ENCODE data around the gene OTUB1. TPM values are rescaled to one million over a fixed set of nuclear protein-coding genes. Genes with fewer than 3 reads are reported as not detected.

The OTUB1 gene
- total and polyA plus RNA-seq, 9 of the 15 experiments (the other 6 are each of a cell fraction or from before 2014, with no cell fraction given), result 29.5 to 134 (median 66.1) TPM

DNA sequence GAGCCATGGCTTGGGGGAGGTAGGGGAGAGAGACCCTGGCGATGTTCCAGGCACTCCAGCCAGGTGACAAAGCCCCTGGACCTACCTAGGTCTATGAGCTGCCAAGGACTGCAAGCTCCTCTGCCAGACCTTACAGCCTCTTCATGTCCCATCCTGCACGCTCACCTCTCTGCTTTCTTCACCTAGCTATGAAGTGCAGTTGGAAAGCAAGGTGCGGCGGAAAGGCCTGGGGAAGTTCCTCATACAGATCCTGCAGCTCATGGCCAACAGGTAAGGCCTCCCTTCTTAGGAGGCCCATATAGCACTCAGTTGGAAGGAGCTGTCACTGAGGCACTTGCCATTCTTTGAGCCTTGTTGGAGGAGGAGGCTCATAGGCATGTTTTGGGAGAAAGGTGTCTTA is 33.7 kb upstream of the OTUB1 start:
- ATAC-seq (no peak), FAIRE-seq (no peak), DNase-seq (ENCODE audit: extremely low read depth in 1 of 4, low spot score in 3 of 4) (no peak)
- Histone ChIP-seq H3K27ac (ENCODE audit: extremely low read depth, low read depth, low read length) (no peak overlapping the region), H2AFZ (ENCODE audit: low read depth, low read length) (no peak overlapping the region), H3K4me2 (ENCODE audit: insufficient read depth, low read length) (no peak overlapping the region), H4K20me1 (replicated peaks; ENCODE audit: control insufficient read depth, insufficient read depth, low read length) (no peaks in the 10 kb centered on the region; the same call in 1 of the 2 replicates), H3K4me3 (no peak overlapping the region), H3K4me1 (replicated peaks in 1 of 2; ENCODE audit: control insufficient read depth in 2 of 2, insufficient read depth in 2 of 2, low read length in 2 of 2) (peaks cover 0 to under 1% of the 10 kb centered on the region in 2 experiments; a peak in 1 of 5 replicates), H3K79me2 (ENCODE audit: control insufficient read depth, insufficient read depth, low read length) (no peaks in the 10 kb centered on the region), H3K36me3 (ENCODE audit: control insufficient read depth, insufficient read depth, low read length) (peaks cover 85% of the 10 kb centered on the region), H3K9me1 (ENCODE audit: control insufficient read depth, insufficient read depth, low read length) (no peaks in the 10 kb centered on the region), H3K27me3 (ENCODE audit: control insufficient read depth in 2 of 2, insufficient read depth in 2 of 2, low read length in 2 of 2) (no peaks in the 10 kb centered on the region), H3K9me3 (replicated peaks; ENCODE audit: control insufficient read depth, insufficient read depth, low read depth, low read length) (no peaks in the 10 kb centered on the region), H3K9ac (ENCODE audit: insufficient read depth in 1 of 2, low read depth in 2 of 2, low read length in 2 of 2) (no peak overlapping the region)
- TF ChIP-seq HNRNPH1 (optimal IDR thresholded peaks at IDR 0.05; ENCODE audit: low read depth, low read length) (no peak), HNRNPK (IDR thresholded peaks at IDR 0.05; ENCODE audit: low read depth, low read length, poor library complexity, severe bottlenecking) (no peak)
- in situ Hi-C loops (cut with MboI), result no loop called here
- intact Hi-C loops (cut with micrococcal nuclease), result no loop called here
- ChIA-PET CTCF (ENCODE audit: low intra/inter-chr PET ratio) (no interaction called here), POLR2A (interaction anchor here (0.5 to 1.9 kb wide), 5 partner anchors 9 to 125 kb away, joined by 3 to 9 read pairs (median 4); partner anchors contain the start of gene COX8A)
- WGBS (ENCODE audit: insufficient coverage, low coverage, missing lambda C conversion rate), result 100% methylated on average over 4 of the region's 4 CpGs
- BruUV-seq (replicated peaks), result no TSS peak

DNA sequence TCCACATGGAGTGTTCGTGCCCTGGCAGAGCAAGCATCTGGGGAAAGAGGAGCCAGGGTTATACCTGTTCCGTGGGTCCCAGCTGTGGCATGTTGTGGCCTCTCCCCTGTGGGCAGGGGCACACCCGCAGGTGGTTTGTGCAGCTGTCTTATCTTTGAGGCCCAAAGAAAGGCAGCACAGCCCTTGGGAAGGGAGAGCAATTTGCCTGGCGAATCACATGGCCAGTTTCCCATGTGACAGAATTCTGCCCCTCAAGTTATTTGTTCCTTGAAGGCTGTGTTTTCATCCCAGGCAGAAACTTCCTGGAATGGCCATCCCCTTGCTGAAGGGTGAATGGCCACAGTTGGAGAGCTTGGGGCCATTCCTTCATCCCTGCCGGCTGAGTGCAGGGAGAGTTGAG is 28.2 kb upstream of the OTUB1 start:
- FAIRE-seq (no peak), ATAC-seq (no peak), DNase-seq (ENCODE audit: extremely low read depth in 1 of 4, low spot score in 3 of 4) (no peak)
- BruUV-seq (replicated peaks), result no TSS peak
- Histone ChIP-seq H3K79me2 (ENCODE audit: control insufficient read depth, insufficient read depth, low read length) (no peaks in the 10 kb centered on the region), H4K20me1 (replicated peaks; ENCODE audit: control insufficient read depth, insufficient read depth, low read length) (no peaks in the 10 kb centered on the region), H3K9me1 (ENCODE audit: control insufficient read depth, insufficient read depth, low read length) (peaks cover 6% of the 10 kb centered on the region), H3K9ac (ENCODE audit: insufficient read depth in 1 of 2, low read depth in 2 of 2, low read length in 2 of 2) (peak overlapping the region in 1 of 2 experiments; percentile 65; a peak in 2 of 4 replicates), H3K27me3 (ENCODE audit: control insufficient read depth in 2 of 2, insufficient read depth in 2 of 2, low read length in 2 of 2) (no peaks in the 10 kb centered on the region), H3K4me3 (no peak overlapping the region), H3K36me3 (ENCODE audit: control insufficient read depth, insufficient read depth, low read length) (peaks cover 52% of the 10 kb centered on the region), H3K27ac (ENCODE audit: extremely low read depth, low read depth, low read length) (no peak overlapping the region), H2AFZ (ENCODE audit: low read depth, low read length) (no peak overlapping the region), H3K4me2 (ENCODE audit: insufficient read depth, low read length) (no peak overlapping the region), H3K9me3 (replicated peaks; ENCODE audit: control insufficient read depth, insufficient read depth, low read depth, low read length) (no peaks in the 10 kb centered on the region), H3K4me1 (replicated peaks in 1 of 2; ENCODE audit: control insufficient read depth in 2 of 2, insufficient read depth in 2 of 2, low read length in 2 of 2) (peaks cover 3 to 26% of the 10 kb centered on the region in 2 experiments; a peak in 4 of 5 replicates)
- ChIA-PET POLR2A (interaction anchor here (0.9 to 2.0 kb wide), 2 partner anchors 8 to 21 kb away, joined by 5 to 6 read pairs; no protein-coding TSS in a partner anchor), CTCF (ENCODE audit: low intra/inter-chr PET ratio) (no interaction called here)
- WGBS (ENCODE audit: insufficient coverage, low coverage, missing lambda C conversion rate), result 76% methylated on average over 4 of the region's 5 CpGs
- in situ Hi-C loops (cut with MboI), result no loop called here
- intact Hi-C loops (cut with micrococcal nuclease), result no loop called here
- TF ChIP-seq, protein P1, sequence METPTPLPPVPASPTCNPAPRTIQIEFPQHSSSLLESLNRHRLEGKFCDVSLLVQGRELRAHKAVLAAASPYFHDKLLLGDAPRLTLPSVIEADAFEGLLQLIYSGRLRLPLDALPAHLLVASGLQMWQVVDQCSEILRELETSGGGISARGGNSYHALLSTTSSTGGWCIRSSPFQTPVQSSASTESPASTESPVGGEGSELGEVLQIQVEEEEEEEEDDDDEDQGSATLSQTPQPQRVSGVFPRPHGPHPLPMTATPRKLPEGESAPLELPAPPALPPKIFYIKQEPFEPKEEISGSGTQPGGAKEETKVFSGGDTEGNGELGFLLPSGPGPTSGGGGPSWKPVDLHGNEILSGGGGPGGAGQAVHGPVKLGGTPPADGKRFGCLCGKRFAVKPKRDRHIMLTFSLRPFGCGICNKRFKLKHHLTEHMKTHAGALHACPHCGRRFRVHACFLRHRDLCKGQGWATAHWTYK (CRISPR knock-in tag; IDR thresholded peaks at IDR 0.05), result peak; percentile 67; the same call in 1 of the 2 replicates
- TF ChIP-seq MYC (IDR thresholded peaks at IDR 0.05; ENCODE audit: low read depth, low read length) (no peak), MYC (CRISPR knock-in tag; IDR thresholded peaks at IDR 0.05; ENCODE audit: borderline replicate concordance, low read depth) (no peak), ATF4 (CRISPR knock-in tag; IDR thresholded peaks at IDR 0.05) (no peak), HINFP (tag; conservative IDR thresholded peaks at IDR 0.05; ENCODE audit: low read depth) (no peak), RCOR1 (IDR thresholded peaks at IDR 0.05; ENCODE audit: borderline replicate concordance in 1 of 2, low read depth in 2 of 2, low read length in 2 of 2) (no peak)
- TF ChIP-seq, protein P2, sequence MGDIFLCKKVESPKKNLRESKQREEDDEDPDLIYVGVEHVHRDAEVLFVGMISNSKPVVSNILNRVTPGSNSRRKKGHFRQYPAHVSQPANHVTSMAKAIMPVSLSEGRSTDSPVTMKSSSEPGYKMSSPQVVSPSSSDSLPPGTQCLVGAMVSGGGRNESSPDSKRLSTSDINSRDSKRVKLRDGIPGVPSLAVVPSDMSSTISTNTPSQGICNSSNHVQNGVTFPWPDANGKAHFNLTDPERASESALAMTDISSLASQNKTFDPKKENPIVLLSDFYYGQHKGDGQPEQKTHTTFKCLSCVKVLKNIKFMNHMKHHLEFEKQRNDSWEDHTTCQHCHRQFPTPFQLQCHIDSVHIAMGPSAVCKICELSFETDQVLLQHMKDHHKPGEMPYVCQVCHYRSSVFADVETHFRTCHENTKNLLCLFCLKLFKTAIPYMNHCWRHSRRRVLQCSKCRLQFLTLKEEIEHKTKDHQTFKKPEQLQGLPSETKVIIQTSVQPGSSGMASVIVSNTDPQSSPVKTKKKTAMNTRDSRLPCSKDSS (IDR thresholded peaks at IDR 0.05; ENCODE audit: low read depth, partially characterized antibody), result no peak

Data from K562 (cell line).